K562 (cell line): ENCODE data around the gene CFAP92. TPM values are rescaled to one million over a fixed set of nuclear protein-coding genes. Genes with fewer than 3 reads are reported as not detected.
A peak's percentile ranks its signal among the peaks of the same experiment; 100 is the strongest.

Experiments
- ATAC-seq: fragments of 200-7000 bp; cut with Tn5 transposase; 3 replicates; pipeline ENCODE4 v1.9.1; 2020; ENCODE audit warnings: moderate library complexity
- BruUV-seq: library from RNA; stranded (reverse); fragments of 400-500 nt; replicated peaks from 2 replicates; lab custom pipeline; 2021; lab: Mats Ljungman, UMichigan
- CTCF ChIA-PET: fragments of 300-600 bp; formaldehyde crosslinking; extraction: SDS; loops from one replicate; lab custom pipeline; 2021; ENCODE audit warnings: low intra/inter-chr PET ratio; lab: Yijun Ruan, JAX
- POLR2A ChIA-PET: fragments of 300-600, 350-650 bp; sonication (Branson Sonifier 250); formaldehyde crosslinking; extraction: SDS; loops from one replicate; lab custom pipeline; 2021; ENCODE audit warnings: antibody characterized with exemption, inconsistent platforms; lab: Yijun Ruan, JAX
- DNase-seq, 4 experiments: peaks; one replicate each; pipeline versions ENCODE4 v3.0.0 to v3.0.0-alpha.2; 2011 to 2018; ENCODE audit warnings: low spot score in 3 of 4, mixed read lengths in 3 of 4; ENCODE audit errors: extremely low read depth in 1 of 4
- FAIRE-seq: peaks from 2 replicates; lab custom pipeline; 2011; peaks lifted over from hg19 to GRCh38; lab: Jason Lieb, UNC
- H2AFZ ChIP-seq: 2 replicates; pipeline ENCODE4 v1.6.0; 2011; ENCODE audit warnings: low read depth, low read length, control low read depth, inconsistent platforms
- H3K27ac ChIP-seq: fragments of 200-600 bp; 3 replicates; pipeline ENCODE4 v1.8.0; 2011; ENCODE audit warnings: low read depth, mild to moderate bottlenecking, control low read depth, inconsistent platforms, low read length, moderate library complexity, mixed read lengths; ENCODE audit errors: extremely low read depth
- H3K27me3 ChIP-seq, 2 experiments: fragments of 300-600 bp in 1 of 2; 2 replicates in 1 of 2; 3 replicates in 1 of 2; pipeline versions ENCODE4 v1.6.0 to v1.8.0; 2011; ENCODE audit warnings: inconsistent platforms in 2 of 2, low read length in 2 of 2, mild to moderate bottlenecking in 1 of 2, mixed read lengths in 1 of 2, moderate library complexity in 1 of 2; ENCODE audit not compliant: control insufficient read depth in 2 of 2, insufficient read depth in 2 of 2
- H3K36me3 ChIP-seq: fragments of 300-600 bp; 3 replicates; pipeline ENCODE4 v1.8.0; 2011; ENCODE audit warnings: mild to moderate bottlenecking, low read length, inconsistent platforms; ENCODE audit not compliant: control insufficient read depth, insufficient read depth
- H3K4me1 ChIP-seq, 2 experiments: fragments of 200-600 bp in 1 of 2; replicated peaks in 1 of 2; 2 replicates in 1 of 2; 3 replicates in 1 of 2; pipeline versions ENCODE4 v1.5.1 to v1.8.0; 2011; ENCODE audit warnings: inconsistent platforms in 2 of 2, low read length in 2 of 2, mild to moderate bottlenecking in 1 of 2, mixed read lengths in 1 of 2, moderate library complexity in 1 of 2; ENCODE audit not compliant: control insufficient read depth in 2 of 2, insufficient read depth in 2 of 2
- H3K4me2 ChIP-seq: 2 replicates; pipeline ENCODE4 v1.6.1; 2011; ENCODE audit warnings: low read length, control low read depth, inconsistent platforms, mixed read lengths; ENCODE audit not compliant: insufficient read depth
- H3K4me3 ChIP-seq: fragments of 200-600 bp; sonication (generic), shearing (Covaris generic); 2 replicates; pipeline ENCODE4 v1.5.1; 2016; ENCODE audit warnings: control low read depth, inconsistent platforms
- H3K79me2 ChIP-seq: fragments of 200-600 bp; 3 replicates; pipeline ENCODE4 v1.8.0; 2011; ENCODE audit warnings: low read length, inconsistent platforms; ENCODE audit not compliant: control insufficient read depth, insufficient read depth
- H3K9ac ChIP-seq, 2 experiments: 2 replicates each; pipeline versions ENCODE4 v1.6.0 to v1.6.1; 2011; ENCODE audit warnings: low read depth in 2 of 2, low read length in 2 of 2, control low read depth in 1 of 2, inconsistent platforms in 1 of 2, mild to moderate bottlenecking in 1 of 2, mixed read lengths in 1 of 2; ENCODE audit not compliant: insufficient read depth in 1 of 2
- H3K9me1 ChIP-seq: one replicate; pipeline ENCODE4 v1.6.0; 2011; ENCODE audit warnings: inconsistent platforms, mild to moderate bottlenecking, low read length, moderate library complexity; ENCODE audit not compliant: control insufficient read depth, insufficient read depth
- H3K9me3 ChIP-seq: replicated peaks from 2 replicates; pipeline ENCODE4 v1.5.1; 2011; ENCODE audit warnings: low read depth, low read length, inconsistent platforms; ENCODE audit not compliant: control insufficient read depth, insufficient read depth
- H4K20me1 ChIP-seq: replicated peaks from 2 replicates; pipeline ENCODE4 v1.6.1; 2011; ENCODE audit warnings: low read length, inconsistent platforms, mixed read lengths; ENCODE audit not compliant: control insufficient read depth, insufficient read depth
- MBD2 ChIP-seq: sonication (generic); IDR thresholded peaks from 2 replicates; pipeline ENCODE4 v1.6.1; 2016; ENCODE audit warnings: low read depth, borderline replicate concordance
- MYC ChIP-seq, 2 experiments: fragments of 250-450 bp in 1 of 2; sonication (Bioruptor Pico) in 1 of 2; IDR thresholded peaks; 2 replicates each; pipeline versions ENCODE4 v1.5.1 to v1.6.1; 2012 to 2021; ENCODE audit warnings: low read depth in 2 of 2, borderline replicate concordance in 1 of 2, improper control_type of control experiment in 1 of 2, low read length in 1 of 2, mild to moderate bottlenecking in 1 of 2, moderate library complexity in 1 of 2
- NELFE ChIP-seq: IDR thresholded peaks from 2 replicates; pipeline ENCODE4 v1.6.1; 2011; ENCODE audit warnings: mild to moderate bottlenecking; ENCODE audit not compliant: insufficient read depth, insufficient read length
- PHB2 ChIP-seq: fragments of 450-650 bp; IDR thresholded peaks from 2 replicates; pipeline ENCODE4 v1.6.1; 2017; ENCODE audit warnings: low read depth
- PYGO2 ChIP-seq: fragments of 450-650 bp; IDR thresholded peaks from 2 replicates; pipeline ENCODE4 v1.6.1; 2016; ENCODE audit warnings: mild to moderate bottlenecking, missing genetic modification characterization, moderate library complexity, missing compliant biosample characterization
- RBM39 ChIP-seq: fragments of 200-400 bp; formaldehyde crosslinking; optimal IDR thresholded peaks from 2 replicates; pipeline ENCODE3; 2018; ENCODE audit warnings: low read depth, low read length
- SP2 ChIP-seq: IDR thresholded peaks from 2 replicates; pipeline ENCODE4 v1.6.1; 2011; ENCODE audit warnings: mild to moderate bottlenecking, low read depth, low read length, moderate library complexity; ENCODE audit not compliant: poor library complexity, severe bottlenecking; ENCODE audit errors: extremely low read depth
- SUPT5H ChIP-seq: fragments of 450-650 bp; IDR thresholded peaks from 2 replicates; pipeline ENCODE4 v1.6.1; 2016
- ZC3H8 ChIP-seq: fragments of 450-650 bp; IDR thresholded peaks from 2 replicates; pipeline ENCODE4 v1.6.1; 2017
- ZNF253 ChIP-seq: fragments of 250-450 bp; sonication (Bioruptor Pico); conservative IDR thresholded peaks from 2 replicates; pipeline ENCODE4 v1.6.1; 2021; ENCODE audit warnings: mild to moderate bottlenecking
- ZNF75A ChIP-seq: fragments of 450-650 bp; formaldehyde crosslinking; IDR thresholded peaks from 2 replicates; pipeline ENCODE4 v1.4.0; 2020; ENCODE audit warnings: mild to moderate bottlenecking
- WGBS: fragments of 100-300 bp; shearing (Covaris generic); methylation state at CpG from one replicate; pipeline ENCODE4 v1.1.6; 2016; ENCODE audit warnings: low coverage, mixed read lengths; ENCODE audit not compliant: insufficient coverage; ENCODE audit errors: missing lambda C conversion rate; 5-methylcytosine and 5-hydroxymethylcytosine counted together
- in situ Hi-C: fragments of 300-500 bp; cut with MboI; formaldehyde crosslinking; loops from 4 replicates; pipeline ENCODE4 v1.15.0; 2018; ENCODE audit warnings: inconsistent platforms, mixed read lengths
- intact Hi-C: fragments of 100-400 bp; cut with micrococcal nuclease; formaldehyde crosslinking; loops from 2 replicates; pipeline ENCODE4 v1.14.2; 2022
- polyA plus RNA-seq, 8 experiments: library from polyadenylated mRNA; depleted of rRNA in 4 of 8; stranded (reverse) in 5 of 8; unstranded in 3 of 8; fragments of >200 nt; fragmentation: Nextera tagmentation in 2 of 8; fragmentation: Illumina TruSeq in 1 of 8; extraction: Ambion mirVana in 2 of 8; extraction: Trizol in 1 of 8; gene quantifications; 2 replicates each; pipeline versions ENCODE4 v1.2.1 to v1.2.3, GENCODE V29; 2011 to 2014; ENCODE audit warnings: inconsistent platforms in 1 of 8, missing spikeins in 1 of 8
- total RNA-seq, 7 experiments: library from RNA; depleted of rRNA in 6 of 7; stranded (reverse); fragments of >200 nt in 6 of 7; fragmentation: Illumina TruSeq in 2 of 7; extraction: Trizol in 2 of 7; gene quantifications; 2 replicates each; pipeline versions ENCODE4 v1.2.1 to v1.2.3, GENCODE V29; 2011 to 2021; ENCODE audit warnings: low replicate concordance in 1 of 7
- TF ChIP-seq, protein P1 (sequence below), 2 experiments: fragments of 450-650 bp; IDR thresholded peaks; 2 replicates each; pipeline ENCODE4 v1.6.1; 2018; ENCODE audit warnings: mild to moderate bottlenecking in 2 of 2, low read depth in 1 of 2; ENCODE audit not compliant: partially characterized antibody in 2 of 2
- TF ChIP-seq, protein P2 (sequence below): fragments of 450-650 bp; IDR thresholded peaks from 2 replicates; pipeline ENCODE4 v1.6.1; 2017; ENCODE audit warnings: mild to moderate bottlenecking, moderate library complexity
- TF ChIP-seq, protein P3 (sequence below), 2 experiments: fragments of 450-650 bp; conservative IDR thresholded peaks; 2 replicates each; pipeline ENCODE4 v1.6.1; 2017; ENCODE audit warnings: mild to moderate bottlenecking in 2 of 2, moderate library complexity in 2 of 2

Gene CFAP92
- total and polyA plus RNA-seq, 9 of the 15 experiments (the other 6 are each of a cell fraction or from before 2014, with no cell fraction given), result 0.06 to 0.62 (median 0.36) TPM

GRCh38 chr3:128873244-128874022, 120.4 kb downstream of the CFAP92 start:
- Histone ChIP-seq H3K27me3 (no peaks in the 10 kb centered on the region), H3K4me1 (peaks cover 7 to 11% of the 10 kb centered on the region in 2 experiments; a peak in 4 of 5 replicates), H3K9me3 (no peaks in the 10 kb centered on the region), H3K4me3 (no peak overlapping the region), H3K4me2 (no peak overlapping the region), H3K9me1 (no peaks in the 10 kb centered on the region), H4K20me1 (no peaks in the 10 kb centered on the region), H2AFZ (peak overlapping the region; percentile 55; the same call in 1 of the 2 replicates), H3K9ac (peak overlapping the region in 1 of 2 experiments; percentile 65; a peak in 2 of 4 replicates), H3K36me3 (peaks cover 2% of the 10 kb centered on the region; the same call in 1 of the 3 replicates), H3K79me2 (peaks cover 9% of the 10 kb centered on the region), H3K27ac (no peak overlapping the region)
- ATAC-seq, result no peak; the same call in 2 of the 3 replicates
- WGBS, result 61% methylated on average over 7 of the region's 8 CpGs
- no TSS peak for BruUV-seq
- POLR2A ChIA-PET, result no interaction called here
- no peak for DNase-seq
- no peak for FAIRE-seq
- intact Hi-C loops (no loop called here), in situ Hi-C loops (no loop called here)
- CTCF ChIA-PET, result no interaction called here
- TF ChIP-seq ZC3H8 (no peak), MBD2 (no peak), SUPT5H (no peak), ZNF75A (no peak), PHB2 (no peak), ZNF253 (CRISPR knock-in tag) (no peak), RBM39 (no peak), NELFE (no peak), SP2 (no peak), PYGO2 (tag) (no peak), MYC (IDR thresholded peaks at IDR 0.05; ENCODE audit: low read depth, low read length) (no peak), MYC (CRISPR knock-in tag; IDR thresholded peaks at IDR 0.05; ENCODE audit: borderline replicate concordance, low read depth) (no peak)
- TF ChIP-seq, protein P1, sequence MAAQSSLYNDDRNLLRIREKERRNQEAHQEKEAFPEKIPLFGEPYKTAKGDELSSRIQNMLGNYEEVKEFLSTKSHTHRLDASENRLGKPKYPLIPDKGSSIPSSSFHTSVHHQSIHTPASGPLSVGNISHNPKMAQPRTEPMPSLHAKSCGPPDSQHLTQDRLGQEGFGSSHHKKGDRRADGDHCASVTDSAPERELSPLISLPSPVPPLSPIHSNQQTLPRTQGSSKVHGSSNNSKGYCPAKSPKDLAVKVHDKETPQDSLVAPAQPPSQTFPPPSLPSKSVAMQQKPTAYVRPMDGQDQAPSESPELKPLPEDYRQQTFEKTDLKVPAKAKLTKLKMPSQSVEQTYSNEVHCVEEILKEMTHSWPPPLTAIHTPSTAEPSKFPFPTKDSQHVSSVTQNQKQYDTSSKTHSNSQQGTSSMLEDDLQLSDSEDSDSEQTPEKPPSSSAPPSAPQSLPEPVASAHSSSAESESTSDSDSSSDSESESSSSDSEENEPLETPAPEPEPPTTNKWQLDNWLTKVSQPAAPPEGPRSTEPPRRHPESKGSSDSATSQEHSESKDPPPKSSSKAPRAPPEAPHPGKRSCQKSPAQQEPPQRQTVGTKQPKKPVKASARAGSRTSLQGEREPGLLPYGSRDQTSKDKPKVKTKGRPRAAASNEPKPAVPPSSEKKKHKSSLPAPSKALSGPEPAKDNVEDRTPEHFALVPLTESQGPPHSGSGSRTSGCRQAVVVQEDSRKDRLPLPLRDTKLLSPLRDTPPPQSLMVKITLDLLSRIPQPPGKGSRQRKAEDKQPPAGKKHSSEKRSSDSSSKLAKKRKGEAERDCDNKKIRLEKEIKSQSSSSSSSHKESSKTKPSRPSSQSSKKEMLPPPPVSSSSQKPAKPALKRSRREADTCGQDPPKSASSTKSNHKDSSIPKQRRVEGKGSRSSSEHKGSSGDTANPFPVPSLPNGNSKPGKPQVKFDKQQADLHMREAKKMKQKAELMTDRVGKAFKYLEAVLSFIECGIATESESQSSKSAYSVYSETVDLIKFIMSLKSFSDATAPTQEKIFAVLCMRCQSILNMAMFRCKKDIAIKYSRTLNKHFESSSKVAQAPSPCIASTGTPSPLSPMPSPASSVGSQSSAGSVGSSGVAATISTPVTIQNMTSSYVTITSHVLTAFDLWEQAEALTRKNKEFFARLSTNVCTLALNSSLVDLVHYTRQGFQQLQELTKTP (IDR thresholded peaks at IDR 0.05; ENCODE audit: low read depth in 1 of 2, partially characterized antibody in 2 of 2), result no peak
- TF ChIP-seq, protein P2, sequence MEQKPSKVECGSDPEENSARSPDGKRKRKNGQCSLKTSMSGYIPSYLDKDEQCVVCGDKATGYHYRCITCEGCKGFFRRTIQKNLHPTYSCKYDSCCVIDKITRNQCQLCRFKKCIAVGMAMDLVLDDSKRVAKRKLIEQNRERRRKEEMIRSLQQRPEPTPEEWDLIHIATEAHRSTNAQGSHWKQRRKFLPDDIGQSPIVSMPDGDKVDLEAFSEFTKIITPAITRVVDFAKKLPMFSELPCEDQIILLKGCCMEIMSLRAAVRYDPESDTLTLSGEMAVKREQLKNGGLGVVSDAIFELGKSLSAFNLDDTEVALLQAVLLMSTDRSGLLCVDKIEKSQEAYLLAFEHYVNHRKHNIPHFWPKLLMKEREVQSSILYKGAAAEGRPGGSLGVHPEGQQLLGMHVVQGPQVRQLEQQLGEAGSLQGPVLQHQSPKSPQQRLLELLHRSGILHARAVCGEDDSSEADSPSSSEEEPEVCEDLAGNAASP, result no peak
- TF ChIP-seq, protein P3, sequence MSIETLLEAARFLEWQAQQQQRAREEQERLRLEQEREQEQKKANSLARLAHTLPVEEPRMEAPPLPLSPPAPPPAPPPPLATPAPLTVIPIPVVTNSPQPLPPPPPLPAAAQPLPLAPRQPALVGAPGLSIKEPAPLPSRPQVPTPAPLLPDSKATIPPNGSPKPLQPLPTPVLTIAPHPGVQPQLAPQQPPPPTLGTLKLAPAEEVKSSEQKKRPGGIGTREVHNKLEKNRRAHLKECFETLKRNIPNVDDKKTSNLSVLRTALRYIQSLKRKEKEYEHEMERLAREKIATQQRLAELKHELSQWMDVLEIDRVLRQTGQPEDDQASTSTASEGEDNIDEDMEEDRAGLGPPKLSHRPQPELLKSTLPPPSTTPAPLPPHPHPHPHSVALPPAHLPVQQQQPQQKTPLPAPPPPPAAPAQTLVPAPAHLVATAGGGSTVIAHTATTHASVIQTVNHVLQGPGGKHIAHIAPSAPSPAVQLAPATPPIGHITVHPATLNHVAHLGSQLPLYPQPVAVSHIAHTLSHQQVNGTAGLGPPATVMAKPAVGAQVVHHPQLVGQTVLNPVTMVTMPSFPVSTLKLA (conservative IDR thresholded peaks at IDR 0.05), result no peak
